H9 (cell line): ENCODE results near the gene MARCHF9. TPM values are rescaled to one million over a fixed set of nuclear protein-coding genes. Genes with fewer than 3 reads are reported as not detected.

Experiments
- DNase-seq: peaks from one replicate; pipeline ENCODE4 v3.0.0-alpha.2; 2017
- H2AFZ ChIP-seq: one replicate; pipeline ENCODE4 v1.6.1; 2013; ENCODE audit warnings: mild to moderate bottlenecking, low read length, control low read depth, moderate library complexity
- H2AK5ac ChIP-seq: 2 replicates; pipeline ENCODE4 v1.6.1; 2013; ENCODE audit warnings: low read length, control low read depth, mixed read lengths; ENCODE audit not compliant: insufficient read length
- H2BK120ac ChIP-seq: one replicate; pipeline ENCODE4 v1.6.1; 2013; ENCODE audit warnings: low read depth, mild to moderate bottlenecking, low read length, control low read depth, inconsistent platforms; ENCODE audit not compliant: poor library complexity, severe bottlenecking
- H2BK12ac ChIP-seq: 2 replicates; pipeline ENCODE4 v1.6.1; 2013; ENCODE audit warnings: low read length, control low read depth, mixed read lengths, low read depth; ENCODE audit not compliant: insufficient read length
- H2BK15ac ChIP-seq: 2 replicates; pipeline ENCODE4 v1.6.1; 2013; ENCODE audit warnings: low read depth, low read length, control low read depth
- H2BK20ac ChIP-seq: one replicate; pipeline ENCODE4 v1.6.1; 2013; ENCODE audit warnings: low read depth, mild to moderate bottlenecking, low read length, control low read depth, inconsistent platforms; ENCODE audit not compliant: poor library complexity, severe bottlenecking
- H2BK5ac ChIP-seq: 2 replicates; pipeline ENCODE4 v1.6.1; 2013; ENCODE audit warnings: low read length, control low read depth, mixed read lengths; ENCODE audit not compliant: insufficient read length
- H3K14ac ChIP-seq: 2 replicates; pipeline ENCODE4 v1.6.1; 2013; ENCODE audit warnings: low read length, control low read depth; ENCODE audit not compliant: insufficient read depth
- H3K18ac ChIP-seq: 2 replicates; pipeline ENCODE4 v1.6.1; 2013; ENCODE audit warnings: low read depth, mild to moderate bottlenecking, mixed read lengths, low read length, control low read depth; ENCODE audit not compliant: insufficient read length
- H3K23ac ChIP-seq: 2 replicates; pipeline ENCODE4 v1.6.1; 2013; ENCODE audit warnings: low read length, control low read depth, mixed read lengths, low read depth; ENCODE audit not compliant: insufficient read length
- H3K23me2 ChIP-seq: 2 replicates; pipeline ENCODE4 v1.6.1; 2013; ENCODE audit warnings: low read depth, mild to moderate bottlenecking, mixed read lengths, low read length, control low read depth; ENCODE audit not compliant: insufficient read length, poor library complexity, severe bottlenecking
- H3K27ac ChIP-seq: 2 replicates; pipeline ENCODE4 v1.5.1; 2013; ENCODE audit warnings: low read length, control low read depth, mixed read lengths, low read depth; ENCODE audit not compliant: insufficient read length
- H3K27me3 ChIP-seq: 2 replicates; pipeline ENCODE4 v1.6.1; 2013; ENCODE audit warnings: low read length, control low read depth, inconsistent platforms; ENCODE audit not compliant: insufficient read depth
- H3K4ac ChIP-seq: 2 replicates; pipeline ENCODE4 v1.6.1; 2013; ENCODE audit warnings: low read depth, mild to moderate bottlenecking, control low read depth, inconsistent platforms, low read length, moderate library complexity
- H3K4me1 ChIP-seq: 2 replicates; pipeline ENCODE4 v1.6.1; 2013; ENCODE audit warnings: low read length, control low read depth, inconsistent platforms; ENCODE audit not compliant: insufficient read depth
- H3K4me2 ChIP-seq: 2 replicates; pipeline ENCODE4 v1.6.1; 2013; ENCODE audit warnings: low read length, control low read depth, mixed read lengths; ENCODE audit not compliant: insufficient read length, insufficient read depth
- H3K56ac ChIP-seq: 2 replicates; pipeline ENCODE4 v1.6.1; 2013; ENCODE audit warnings: low read depth, mild to moderate bottlenecking, mixed read lengths, low read length, control low read depth; ENCODE audit not compliant: insufficient read length
- H3K79me1 ChIP-seq: 2 replicates; pipeline ENCODE4 v1.6.1; 2013; ENCODE audit warnings: low read depth, mild to moderate bottlenecking, moderate library complexity, low read length, control low read depth, inconsistent platforms; ENCODE audit not compliant: insufficient read depth, poor library complexity, severe bottlenecking
- H3K79me2 ChIP-seq: 2 replicates; pipeline ENCODE4 v1.6.1; 2013; ENCODE audit warnings: low read length, control low read depth, inconsistent platforms; ENCODE audit not compliant: insufficient read depth
- H3K9ac ChIP-seq: 2 replicates; pipeline ENCODE4 v1.6.1; 2013; ENCODE audit warnings: low read length, control low read depth, mixed read lengths; ENCODE audit not compliant: insufficient read length; ENCODE audit errors: extremely low read depth
- H3K9me3 ChIP-seq: one replicate; pipeline ENCODE4 v1.6.1; 2013; ENCODE audit warnings: low read depth, low read length, inconsistent platforms; ENCODE audit not compliant: control insufficient read depth
- H3T11ph ChIP-seq: one replicate; pipeline ENCODE4 v1.6.1; 2013; ENCODE audit warnings: mild to moderate bottlenecking, low read length, control low read depth, inconsistent platforms
- H4K20me1 ChIP-seq: one replicate; pipeline ENCODE4 v1.6.1; 2013; ENCODE audit not compliant: control insufficient read depth, insufficient read length, insufficient read depth
- H4K5ac ChIP-seq: 2 replicates; pipeline ENCODE4 v1.6.1; 2013; ENCODE audit warnings: low read depth, mild to moderate bottlenecking, mixed read lengths, low read length, control low read depth; ENCODE audit not compliant: insufficient read length
- H4K8ac ChIP-seq: replicated peaks from 2 replicates; pipeline ENCODE4 v1.6.1; 2013; ENCODE audit warnings: low read length, control low read depth, mixed read lengths, low read depth; ENCODE audit not compliant: insufficient read length
- H4K91ac ChIP-seq: 2 replicates; pipeline ENCODE4 v1.6.1; 2013; ENCODE audit warnings: low read depth, mild to moderate bottlenecking, moderate library complexity, mixed read lengths, low read length, control low read depth; ENCODE audit not compliant: insufficient read length
- H3K27ac Mint-ChIP-seq, 3 experiments: 2 replicates in 2 of 3; 3 replicates in 1 of 3; pipeline ENCODE4 v1.8.0; 2020 to 2021; ENCODE audit warnings: mixed read lengths in 3 of 3, mild to moderate bottlenecking in 1 of 3, moderate library complexity in 1 of 3
- H3K27me3 Mint-ChIP-seq: 2 replicates; pipeline ENCODE4 v1.8.0; 2021; ENCODE audit warnings: low read depth, mild to moderate bottlenecking, moderate library complexity, mixed read lengths
- H3K36me3 Mint-ChIP-seq, 3 experiments: 2 replicates in 2 of 3; 3 replicates in 1 of 3; pipeline ENCODE4 v1.8.0; 2020 to 2021; ENCODE audit warnings: low read depth in 3 of 3, mixed read lengths in 3 of 3; ENCODE audit not compliant: insufficient read depth in 1 of 3
- H3K4me1 Mint-ChIP-seq, 2 experiments: 2 replicates each; pipeline ENCODE4 v1.8.0; 2020; ENCODE audit warnings: mixed read lengths in 2 of 2
- H3K4me3 Mint-ChIP-seq, 2 experiments: 2 replicates in 1 of 2; 3 replicates in 1 of 2; pipeline ENCODE4 v1.8.0; 2020 to 2021; ENCODE audit warnings: mild to moderate bottlenecking in 2 of 2, mixed read lengths in 2 of 2, moderate library complexity in 1 of 2
- H3K9me3 Mint-ChIP-seq, 2 experiments: 2 replicates in 1 of 2; 3 replicates in 1 of 2; pipeline ENCODE4 v1.8.0; 2020; ENCODE audit warnings: mild to moderate bottlenecking in 2 of 2, mixed read lengths in 2 of 2, moderate library complexity in 1 of 2
- CTCF ChIP-seq: fragments of 200-600 bp; sonication (generic); conservative IDR thresholded peaks from 3 replicates; pipeline ENCODE4 v1.8.0; 2021; ENCODE audit warnings: antibody characterized with exemption, mild to moderate bottlenecking
- WGBS: extraction: QIAGEN DNeasy Blood & Tissue Kit; methylation state at CpG from one replicate; pipeline ENCODE4 v1.1.7; 2013; ENCODE audit warnings: missing lambda C conversion rate, low lambda C conversion rate, mixed read lengths; ENCODE audit not compliant: insufficient read length; ENCODE audit errors: extremely low coverage; 5-methylcytosine and 5-hydroxymethylcytosine counted together
- total RNA-seq: library from RNA; stranded (reverse); gene quantifications from 2 replicates; pipeline ENCODE4 v1.2.1, GENCODE V29; 2021

MARCHF9 gene
- total RNA-seq, 1 experiment from 2014 or later: 20.5 TPM

DNA sequence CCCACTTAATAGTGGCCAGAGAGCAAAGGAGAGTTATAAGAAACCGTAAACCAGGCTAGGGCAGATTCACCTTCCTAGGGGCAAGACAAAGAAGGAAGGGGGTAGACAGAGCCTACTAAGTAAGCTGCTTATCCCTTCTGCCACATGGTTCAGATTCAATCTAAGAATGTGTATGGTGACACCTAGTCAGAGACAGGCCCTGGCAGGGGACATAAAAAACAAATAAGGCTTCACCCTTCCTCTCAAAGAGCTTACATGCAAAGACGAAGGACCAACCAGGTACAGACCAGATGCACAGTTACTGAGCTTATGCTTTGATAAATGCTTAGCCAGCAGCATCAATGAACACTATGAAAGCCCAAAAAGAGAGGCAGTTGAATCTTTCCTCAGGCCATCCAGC is 7.6 kb downstream of the MARCHF9 start:
- peaks cover 26 to 37% of the 10 kb centered on the region in 2 experiments for H3K4me1 Mint-ChIP-seq
- Histone ChIP-seq H3K9ac (no peak overlapping the region), H3K27ac (no peak overlapping the region), H3K4ac (no peak overlapping the region), H4K20me1 (no peaks in the 10 kb centered on the region), H2BK120ac (no peak overlapping the region), H3K79me1 (no peaks in the 10 kb centered on the region), H3T11ph (no peak overlapping the region), H3K4me2 (no peak overlapping the region), H3K18ac (no peak overlapping the region), H3K79me2 (no peaks in the 10 kb centered on the region), H3K9me3 (no peaks in the 10 kb centered on the region), H3K23ac (no peak overlapping the region), H3K56ac (no peak overlapping the region), H3K4me1 (peaks cover 3% of the 10 kb centered on the region; the same call in 1 of the 2 replicates), H2AFZ (no peak overlapping the region), H3K14ac (no peak overlapping the region), H4K5ac (no peak overlapping the region), H3K23me2 (peaks cover 25% of the 10 kb centered on the region), H2AK5ac (no peak overlapping the region), H2BK5ac (no peak overlapping the region), H2BK12ac (no peak overlapping the region), H3K27me3 (peaks cover 31% of the 10 kb centered on the region; the same call in 1 of the 2 replicates), H4K91ac (no peak overlapping the region), H2BK20ac (no peak overlapping the region), H4K8ac (no peak overlapping the region), H2BK15ac (no peak overlapping the region)
- H3K27ac Mint-ChIP-seq: no peak overlapping the region
- no peak for TF ChIP-seq CTCF
- no peaks in the 10 kb centered on the region for H3K9me3 Mint-ChIP-seq
- peaks cover 57% of the 10 kb centered on the region for H3K27me3 Mint-ChIP-seq
- H3K36me3 Mint-ChIP-seq: peaks cover 0 to 15% (median 6%) of the 10 kb centered on the region in 3 experiments; a peak in 3 of 7 replicates
- DNase-seq: no peak
- no CpG with 5 or more reads among the region's 2 CpGs for WGBS
- no peak overlapping the region for H3K4me3 Mint-ChIP-seq
